Activated CD4-positive, alpha-beta T cell treated with anti-CD3 and anti-CD28 coated beads, Interleukin-2, Interleukin-4, amounts not matched to agents 100 ng/mL and 50 ng/mL, durations not matched to agents 16 hours and 8 hours (primary cell): ENCODE measurements around the gene AWAT2.
"Not testable (repeated sequence)": the region's sequence is repeated elsewhere in the genome, so short reads cannot be mapped to it uniquely, and the experiment has no call there.

Source experiments
- DNase-seq: peaks from one replicate; pipeline ENCODE4 v3.0.0-alpha.2; 2020; ENCODE audit warnings: low spot score

Gene AWAT2

GRCh38 chrX:70001269-70001668 lies 48.5 kb downstream of the AWAT2 start:
- DNase-seq = no peak

- not testable (repeated sequence) for DNase-seq
These were observed 51.4 kb downstream of the AWAT2 start for GRCh38 chrX:69998299-69998698.

- DNase-seq = no peak
These were observed 53.6 kb downstream of the AWAT2 start for GRCh38 chrX:69996113-69996468.

- DNase-seq = no peak
These were observed 54.2 kb downstream of the AWAT2 start for GRCh38 chrX:69995362-69996112.

GRCh38 chrX:69993494-69993893 lies 56.2 kb downstream of the AWAT2 start:
- DNase-seq = no peak

- no peak for DNase-seq
These were observed 58.1 kb downstream of the AWAT2 start for GRCh38 chrX:69991685-69992084.
